Brain microvascular endothelial cell (primary cell): ENCODE data around the gene COL23A1.

Source experiments
- DNase-seq: peaks from one replicate; pipeline ENCODE4 v3.0.0-alpha.2; 2020
- H3K27ac ChIP-seq: fragments of 250-450 bp; sonication (Bioruptor Pico); 2 replicates; pipeline ENCODE4 v1.5.1; 2020; ENCODE audit warnings: mild to moderate bottlenecking, moderate library complexity
- H3K27me3 ChIP-seq: fragments of 250-450 bp; sonication (Bioruptor Pico); replicated peaks from 2 replicates; pipeline ENCODE4 v1.5.1; 2020; ENCODE audit warnings: mild to moderate bottlenecking
- H3K36me3 ChIP-seq: fragments of 250-450 bp; sonication (Bioruptor Pico); replicated peaks from 2 replicates; pipeline ENCODE4 v1.5.1; 2020; ENCODE audit warnings: mild to moderate bottlenecking
- H3K4me3 ChIP-seq: 2 replicates; pipeline ENCODE4 v1.5.1; 2011; ENCODE audit warnings: low read depth, mild to moderate bottlenecking, control low read depth, low read length, moderate library complexity
- CTCF ChIP-seq: IDR thresholded peaks from 2 replicates; pipeline ENCODE4 v1.5.1; 2011; ENCODE audit warnings: low read depth, mild to moderate bottlenecking, moderate library complexity, low read length, control low read depth, inconsistent platforms; ENCODE audit errors: missing control alignments
- in situ Hi-C: cut with HindIII; loops from 2 replicates; pipeline ENCODE4 v1.10.0; 2017; ENCODE audit warnings: low sequenced_read_pairs, low pct_ligation_motif_present

COL23A1 gene

GRCh38 chr5:178431063-178431781 is 159.0 kb downstream of the COL23A1 start:
- in situ Hi-C loops = no loop called here
- Histone ChIP-seq H3K27ac (no peak overlapping the region), H3K36me3 (no peaks in the 10 kb centered on the region), H3K27me3 (no peaks in the 10 kb centered on the region), H3K4me3 (no peak overlapping the region)
- no peak for TF ChIP-seq CTCF
- no peak for DNase-seq

- DNase-seq = no peak
- Histone ChIP-seq H3K4me3 (no peak overlapping the region), H3K27ac (no peak overlapping the region)
These were observed 159.8 kb downstream of the COL23A1 start for GRCh38 chr5:178430186-178431062.

GRCh38 chr5:178429491-178430185 is 160.6 kb downstream of the COL23A1 start:
- no peak overlapping the region for H3K4me3 ChIP-seq
- H3K27me3 ChIP-seq = no peaks in the 10 kb centered on the region
- no peak overlapping the region for H3K27ac ChIP-seq
- no peak for TF ChIP-seq CTCF
- no peaks in the 10 kb centered on the region for H3K36me3 ChIP-seq
- DNase-seq = no peak
- in situ Hi-C loops = no loop called here

More at GRCh38 chr5:178430186-178431062, 159.8 kb downstream of the COL23A1 start:
- no peak for TF ChIP-seq CTCF
- in situ Hi-C loops = no loop called here
- Histone ChIP-seq H3K36me3 (no peaks in the 10 kb centered on the region), H3K27me3 (no peaks in the 10 kb centered on the region)

- in situ Hi-C loops = no loop called here
- Histone ChIP-seq H3K4me3 (no peak overlapping the region), H3K27ac (no peak overlapping the region), H3K36me3 (no peaks in the 10 kb centered on the region), H3K27me3 (no peaks in the 10 kb centered on the region)
- no peak for TF ChIP-seq CTCF
- no peak for DNase-seq
These were observed 161.1 kb downstream of the COL23A1 start for GRCh38 chr5:178429156-178429468.

- Histone ChIP-seq H3K4me3 (no peak overlapping the region), H3K27ac (no peak overlapping the region), H3K27me3 (no peaks in the 10 kb centered on the region), H3K36me3 (no peaks in the 10 kb centered on the region)
- no peak for DNase-seq
- in situ Hi-C loops = no loop called here
- no peak for TF ChIP-seq CTCF
These were observed 161.6 kb downstream of the COL23A1 start for GRCh38 chr5:178428341-178429155.
